HepG2 (cell line): ENCODE data around the gene MLXIPL. TPM values are rescaled to one million over a fixed set of nuclear protein-coding genes. Genes with fewer than 3 reads are reported as not detected.

ENCODE experiments used
- ARNT2 ChIP-seq: sonication (generic); formaldehyde crosslinking; IDR thresholded peaks from 2 replicates; pipeline ENCODE4 v1.8.0; 2022; ENCODE audit warnings: mild to moderate bottlenecking, low read depth, missing genetic modification reagents, moderate library complexity
- BRF2 ChIP-seq: sonication (generic); formaldehyde crosslinking; IDR thresholded peaks from 2 replicates; pipeline ENCODE4 v1.8.1; 2022; ENCODE audit warnings: mild to moderate bottlenecking, missing genetic modification reagents
- DR1 ChIP-seq: sonication (generic); formaldehyde crosslinking; IDR thresholded peaks from 2 replicates; pipeline ENCODE4 v1.8.0; 2021; ENCODE audit warnings: mild to moderate bottlenecking, missing genetic modification reagents, inconsistent platforms
- ELF3 ChIP-seq: IDR thresholded peaks from 2 replicates; pipeline ENCODE4 v1.6.1; 2016; ENCODE audit warnings: missing genetic modification reagents, missing compliant biosample characterization
- HCFC1 ChIP-seq: fragments of 150-350 bp; IDR thresholded peaks from 2 replicates; pipeline ENCODE4 v1.6.1; 2014; ENCODE audit warnings: low read depth, low read length
- LBX2 ChIP-seq: sonication (generic); formaldehyde crosslinking; IDR thresholded peaks from 2 replicates; pipeline ENCODE4 v1.5.0; 2020; ENCODE audit warnings: missing genetic modification reagents, mild to moderate bottlenecking, borderline replicate concordance
- MTA1 ChIP-seq: sonication (generic); formaldehyde crosslinking; IDR thresholded peaks from 2 replicates; pipeline ENCODE4 v1.4.0; 2020; ENCODE audit warnings: missing genetic modification reagents, mild to moderate bottlenecking, borderline replicate concordance
- NFATC3 ChIP-seq: sonication (generic); formaldehyde crosslinking; IDR thresholded peaks from 2 replicates; pipeline ENCODE4 v1.5.1; 2020; ENCODE audit warnings: mild to moderate bottlenecking, missing genetic modification reagents
- RELA ChIP-seq: sonication (generic); formaldehyde crosslinking; IDR thresholded peaks from 2 replicates; pipeline ENCODE4 v1.4.0; 2020; ENCODE audit warnings: missing genetic modification reagents
- RFX1 ChIP-seq: fragments of 450-650 bp; IDR thresholded peaks from 2 replicates; pipeline ENCODE4 v1.6.1; 2017
- TARDBP ChIP-seq: sonication (generic); formaldehyde crosslinking; IDR thresholded peaks from 2 replicates; pipeline ENCODE4 v1.8.0; 2022; ENCODE audit warnings: mild to moderate bottlenecking, missing genetic modification reagents
- ZBED4 ChIP-seq: sonication (generic); formaldehyde crosslinking; IDR thresholded peaks from 2 replicates; pipeline ENCODE4 v1.4.0; 2020; ENCODE audit warnings: missing genetic modification reagents, borderline replicate concordance
- ZFP36L2 ChIP-seq: sonication (generic); formaldehyde crosslinking; IDR thresholded peaks from 2 replicates; pipeline ENCODE4 v1.4.0; 2020; ENCODE audit warnings: missing genetic modification reagents
- ZNF235 ChIP-seq: sonication (generic); formaldehyde crosslinking; IDR thresholded peaks from 2 replicates; pipeline ENCODE4 v1.8.1; 2023; ENCODE audit warnings: mild to moderate bottlenecking, missing genetic modification reagents, borderline replicate concordance
- ZNF552 ChIP-seq: sonication (generic); formaldehyde crosslinking; IDR thresholded peaks from 2 replicates; pipeline ENCODE4 v1.9.0; 2022; ENCODE audit warnings: missing genetic modification reagents, mild to moderate bottlenecking, borderline replicate concordance
- ZNF646 ChIP-seq: sonication (generic); formaldehyde crosslinking; IDR thresholded peaks from 2 replicates; pipeline ENCODE4 v1.9.0; 2021; ENCODE audit warnings: mild to moderate bottlenecking, missing genetic modification reagents
- ZNF780A ChIP-seq: sonication (generic); formaldehyde crosslinking; IDR thresholded peaks from 2 replicates; pipeline ENCODE4 v1.8.0; 2022; ENCODE audit warnings: mild to moderate bottlenecking, missing genetic modification reagents, moderate library complexity
- polyA plus RNA-seq, 8 experiments: library from polyadenylated mRNA; depleted of rRNA in 3 of 8; stranded (reverse) in 7 of 8; unstranded in 1 of 8; fragments of >200 nt; fragmentation: Illumina TruSeq in 4 of 8; extraction: Trizol in 4 of 8; gene quantifications; 2 replicates each; pipeline versions ENCODE4 v1.2.1 to v1.2.3, GENCODE V29; 2011 to 2016; ENCODE audit warnings: low read depth in 4 of 8, missing spikeins in 1 of 8, mixed read lengths in 1 of 8; ENCODE audit not compliant: insufficient read depth in 1 of 8
- total RNA-seq, 5 experiments: library from RNA; depleted of rRNA; stranded (reverse); fragments of >200 nt; fragmentation: Illumina TruSeq; extraction: Trizol; gene quantifications; 2 replicates each; pipeline ENCODE4 v1.2.3, GENCODE V29; 2016; ENCODE audit warnings: low read depth in 1 of 5

The MLXIPL gene
- total and polyA plus RNA-seq, 2 of the 13 experiments (the other 11 are each of a cell fraction or from before 2014, with no cell fraction given), result 51.6 to 60.1 TPM

- TF ChIP-seq LBX2 (CRISPR knock-in tag) (no peak), ZNF235 (CRISPR knock-in tag) (no peak), TARDBP (no peak), ZNF552 (no peak), ZBED4 (peak; percentile 97), ZNF780A (CRISPR knock-in tag) (no peak), NFATC3 (CRISPR knock-in tag) (no peak), RFX1 (no peak), ELF3 (CRISPR knock-in tag) (peak; percentile 47; the same call in 1 of the 2 replicates), MTA1 (CRISPR knock-in tag) (peak; percentile 44; the same call in 1 of the 2 replicates), BRF2 (CRISPR knock-in tag) (no peak), ZNF646 (CRISPR knock-in tag) (no peak), DR1 (CRISPR knock-in tag) (no peak; the same call in 1 of the 2 replicates), HCFC1 (no peak), ZFP36L2 (CRISPR knock-in tag) (no peak), RELA (CRISPR knock-in tag) (no peak), ARNT2 (CRISPR knock-in tag) (no peak)
These were observed 43.2 kb upstream of the MLXIPL start, which contains the start of gene VPS37D (continued) for GRCh38 chr7:73667344-73668102.
